Right lobe of liver (tissue), 4 donors: ENCODE measurements around the gene MYRF.

Source experiments
- POLR2A ChIP-seq: fragments of 450-650 bp; IDR thresholded peaks from one replicate; pipeline ENCODE4 v1.6.1; 2017; ENCODE audit warnings: antibody characterized with exemption, mild to moderate bottlenecking
- TF ChIP-seq, protein P1 (sequence below), 4 donors: fragments of 200-600 bp in 3 of 4; fragments of 450-650 bp in 1 of 4; IDR thresholded peaks; one replicate each; pipeline versions ENCODE4 v1.5.1 to v1.8.0; 2016 to 2022; ENCODE audit warnings: antibody characterized with exemption in 4 of 4, mild to moderate bottlenecking in 2 of 4
- donor health status: DM: no; HTN: no; CAD: no.
- donor health status: DM: no; HTN: no; CAD: no.
- donor health status: DM: no; HTN: yes; CAD: no.

- TF ChIP-seq, protein P1, sequence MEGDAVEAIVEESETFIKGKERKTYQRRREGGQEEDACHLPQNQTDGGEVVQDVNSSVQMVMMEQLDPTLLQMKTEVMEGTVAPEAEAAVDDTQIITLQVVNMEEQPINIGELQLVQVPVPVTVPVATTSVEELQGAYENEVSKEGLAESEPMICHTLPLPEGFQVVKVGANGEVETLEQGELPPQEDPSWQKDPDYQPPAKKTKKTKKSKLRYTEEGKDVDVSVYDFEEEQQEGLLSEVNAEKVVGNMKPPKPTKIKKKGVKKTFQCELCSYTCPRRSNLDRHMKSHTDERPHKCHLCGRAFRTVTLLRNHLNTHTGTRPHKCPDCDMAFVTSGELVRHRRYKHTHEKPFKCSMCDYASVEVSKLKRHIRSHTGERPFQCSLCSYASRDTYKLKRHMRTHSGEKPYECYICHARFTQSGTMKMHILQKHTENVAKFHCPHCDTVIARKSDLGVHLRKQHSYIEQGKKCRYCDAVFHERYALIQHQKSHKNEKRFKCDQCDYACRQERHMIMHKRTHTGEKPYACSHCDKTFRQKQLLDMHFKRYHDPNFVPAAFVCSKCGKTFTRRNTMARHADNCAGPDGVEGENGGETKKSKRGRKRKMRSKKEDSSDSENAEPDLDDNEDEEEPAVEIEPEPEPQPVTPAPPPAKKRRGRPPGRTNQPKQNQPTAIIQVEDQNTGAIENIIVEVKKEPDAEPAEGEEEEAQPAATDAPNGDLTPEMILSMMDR (IDR thresholded peaks at IDR 0.05): no peak
- TF ChIP-seq POLR2A: no peak
Observed at GRCh38 chr11:61832207-61832606, 79.8 kb downstream of the MYRF start.
